GM12878 (cell line): Measurements from ENCODE around the gene SHLD1. TPM values are rescaled to one million over a fixed set of nuclear protein-coding genes. Genes with fewer than 3 reads are reported as not detected.
A peak's percentile ranks its signal among the peaks of the same experiment; 100 is the strongest.

Source experiments
- ATAC-seq: fragments of 200-7000 bp; cut with Tn5 transposase; 3 replicates; pipeline ENCODE4 v1.9.1; 2020; ENCODE audit warnings: mild to moderate bottlenecking, moderate library complexity
- BruUV-seq: library from RNA; stranded (reverse); fragments of 400-500 nt; replicated peaks from 2 replicates; lab custom pipeline; 2021; lab: Mats Ljungman, UMichigan
- CTCF ChIA-PET: fragments of 300-600 bp; sonication (Branson Sonifier 250); formaldehyde crosslinking; extraction: SDS; loops from one replicate; lab custom pipeline; 2021; ENCODE audit warnings: inconsistent platforms; lab: Yijun Ruan, JAX
- POLR2A ChIA-PET: fragments of 350-600 bp; formaldehyde crosslinking; extraction: SDS; loops from one replicate; lab custom pipeline; 2021; ENCODE audit warnings: inconsistent platforms; lab: Charles Lee
- RAD21 ChIA-PET: fragments of 300-600 bp; sonication (Branson Sonifier 250); formaldehyde crosslinking; loops from one replicate; lab custom pipeline; 2023; ENCODE audit warnings: antibody characterized with exemption; ENCODE audit not compliant: unreplicated experiment; lab: Charles Lee
- SMC1A ChIA-PET: fragments of 300-600 bp; sonication (Branson Sonifier 250); formaldehyde crosslinking; loops from one replicate; lab custom pipeline; 2023; ENCODE audit not compliant: unreplicated experiment, uncharacterized antibody; lab: Charles Lee
- DNase-seq: peaks from one replicate; pipeline ENCODE4 v3.0.0-alpha.2; 2011; ENCODE audit warnings: low read depth, low spot score
- FAIRE-seq: peaks from 3 replicates; lab custom pipeline; 2011; peaks lifted over from hg19 to GRCh38; lab: Jason Lieb, UNC
- H2AFZ ChIP-seq: 2 replicates; pipeline ENCODE4 v1.6.0; 2011; ENCODE audit warnings: low read depth, low read length, control low read depth; ENCODE audit not compliant: control insufficient read depth
- H3K27ac ChIP-seq: 2 replicates; pipeline ENCODE4 v1.5.1; 2011; ENCODE audit warnings: control low read depth; ENCODE audit not compliant: control insufficient read depth, insufficient read depth
- H3K27me3 ChIP-seq, 2 experiments: replicated peaks in 1 of 2; 2 replicates each; pipeline versions ENCODE4 v1.6.0 to v1.6.1; 2011; ENCODE audit warnings: low read length in 1 of 2; ENCODE audit not compliant: control insufficient read depth in 2 of 2, insufficient read depth in 2 of 2
- H3K36me3 ChIP-seq, 2 experiments: 2 replicates each; pipeline ENCODE4 v1.5.1; 2011; ENCODE audit warnings: low read length in 1 of 2; ENCODE audit not compliant: control insufficient read depth in 2 of 2, insufficient read depth in 2 of 2
- H3K4me1 ChIP-seq: 2 replicates; pipeline ENCODE4 v1.6.1; 2011; ENCODE audit warnings: mild to moderate bottlenecking, low read length, moderate library complexity, mixed read lengths; ENCODE audit not compliant: control insufficient read depth, insufficient read depth
- H3K4me2 ChIP-seq: 2 replicates; pipeline ENCODE4 v1.6.0; 2011; ENCODE audit warnings: control low read depth; ENCODE audit not compliant: control insufficient read depth, insufficient read depth
- H3K4me3 ChIP-seq: fragments of 200-600 bp; sonication (generic); 2 replicates; pipeline ENCODE4 v1.5.1; 2016
- H3K79me2 ChIP-seq: 2 replicates; pipeline ENCODE4 v1.6.0; 2011; ENCODE audit warnings: low read length; ENCODE audit not compliant: control insufficient read depth, insufficient read depth
- H3K9ac ChIP-seq: 2 replicates; pipeline ENCODE4 v1.8.0; 2011; ENCODE audit warnings: low read length, control low read depth, mixed read lengths; ENCODE audit not compliant: control insufficient read depth, insufficient read depth
- H3K9me3 ChIP-seq: replicated peaks from 3 replicates; pipeline ENCODE4 v1.5.1; 2011; ENCODE audit warnings: mild to moderate bottlenecking, low read length; ENCODE audit not compliant: control insufficient read depth, insufficient read depth
- H4K20me1 ChIP-seq: 2 replicates; pipeline ENCODE4 v1.6.0; 2011; ENCODE audit not compliant: control insufficient read depth, insufficient read depth
- CREB1 ChIP-seq: IDR thresholded peaks from 2 replicates; pipeline ENCODE4 v1.6.1; 2012; ENCODE audit warnings: low read depth, mild to moderate bottlenecking, inconsistent platforms
- MEF2A ChIP-seq: IDR thresholded peaks from 2 replicates; pipeline ENCODE4 v1.6.1; 2011; ENCODE audit warnings: low read depth, mild to moderate bottlenecking, low read length, moderate library complexity; ENCODE audit not compliant: insufficient read depth
- SPI1 ChIP-seq: IDR thresholded peaks from 2 replicates; pipeline ENCODE4 v1.6.1; 2011; ENCODE audit warnings: low read depth, mild to moderate bottlenecking, low read length, moderate library complexity, borderline replicate concordance; ENCODE audit not compliant: insufficient read depth
- TCF3 ChIP-seq: IDR thresholded peaks from 2 replicates; pipeline ENCODE4 v1.6.1; 2012; ENCODE audit warnings: low read depth, mild to moderate bottlenecking, low read length, borderline replicate concordance; ENCODE audit not compliant: insufficient read depth
- ZNF24 ChIP-seq: fragments of 450-650 bp; IDR thresholded peaks from 2 replicates; pipeline ENCODE4 v1.6.1; 2017; ENCODE audit warnings: antibody characterized with exemption, mild to moderate bottlenecking
- WGBS: methylation state at CpG from one replicate; pipeline ENCODE4 v1.1.6; 2016; ENCODE audit warnings: low lambda C conversion rate; ENCODE audit not compliant: insufficient replicate concordance, insufficient coverage; ENCODE audit errors: missing lambda C conversion rate; 5-methylcytosine and 5-hydroxymethylcytosine counted together
- in situ Hi-C: fragments of 300-500 bp; cut with MboI; formaldehyde crosslinking; loops from 9 replicates; pipeline ENCODE4 v1.14.3; 2018; ENCODE audit warnings: mixed read lengths
- intact Hi-C: fragments of 100-400 bp; cut with micrococcal nuclease; formaldehyde crosslinking; loops from one replicate; pipeline ENCODE4 v1.14.2; 2022; ENCODE audit not compliant: unreplicated experiment
- polyA plus RNA-seq, 11 experiments: library from polyadenylated mRNA; depleted of rRNA in 4 of 11; unstranded in 6 of 11; stranded (reverse) in 5 of 11; fragments of >200 nt; fragmentation: Nextera tagmentation in 4 of 11; fragmentation: Illumina TruSeq in 1 of 11; extraction: Ambion mirVana in 4 of 11; extraction: Trizol in 1 of 11; gene quantifications; 1 replicate in 1 of 11; 2 replicates in 10 of 11; pipeline versions ENCODE4 v1.2.1 to v1.2.3, GENCODE V29; 2011 to 2016; ENCODE audit warnings: inconsistent platforms in 2 of 11, missing spikeins in 2 of 11, low read depth in 1 of 11
- total RNA-seq, 4 experiments: library from RNA; depleted of rRNA in 3 of 4; stranded (reverse); fragments of >200 nt in 3 of 4; fragmentation: Illumina TruSeq in 1 of 4; extraction: Trizol in 1 of 4; gene quantifications; 2 replicates each; pipeline versions ENCODE4 v1.2.1 to v1.2.3, GENCODE V29; 2013 to 2021
- TF ChIP-seq, protein P1 (sequence below): fragments of 450-650 bp; IDR thresholded peaks from 2 replicates; pipeline ENCODE4 v1.6.1; 2016; ENCODE audit warnings: mild to moderate bottlenecking

SHLD1 gene
- total and polyA plus RNA-seq, 10 of the 15 experiments (the other 5 are each of a cell fraction or from before 2014, with no cell fraction given), result 10.8 to 70.9 (median 25.4) TPM

DNA sequence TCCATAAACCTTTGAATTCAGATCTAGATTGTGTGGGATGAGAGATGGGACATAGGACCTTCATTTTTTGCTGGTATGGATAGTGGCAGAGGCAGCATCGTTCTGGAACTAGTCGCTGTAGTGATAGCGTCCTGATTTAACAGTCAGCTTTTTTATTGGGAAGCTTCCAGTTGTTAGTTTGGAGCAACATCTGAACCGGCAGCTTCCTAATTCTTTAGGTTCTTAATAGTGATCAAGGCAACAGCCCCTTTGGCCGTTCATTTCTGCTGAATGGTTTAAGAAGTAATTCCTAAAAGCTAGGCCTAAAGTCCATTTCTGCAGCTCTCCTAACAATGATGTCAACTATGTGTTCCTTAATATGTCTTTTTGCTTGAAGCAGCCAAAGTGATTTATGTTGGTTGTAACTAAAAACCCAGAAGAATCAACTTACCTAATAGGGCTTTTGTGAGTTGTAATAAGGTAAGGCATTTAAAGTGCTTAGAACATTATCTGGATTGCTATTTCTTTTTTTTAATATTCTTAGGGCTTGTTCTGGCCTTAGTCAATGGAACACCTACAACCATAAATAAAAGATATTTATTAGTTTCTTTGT is 90.3 kb downstream of the SHLD1 start:
- Histone ChIP-seq H3K36me3 (no peaks in the 10 kb centered on the region), H3K27me3 (no peaks in the 10 kb centered on the region), H3K4me2 (no peak overlapping the region), H2AFZ (no peak overlapping the region), H3K4me3 (no peak overlapping the region), H3K9ac (no peak overlapping the region), H4K20me1 (no peaks in the 10 kb centered on the region), H3K27ac (no peak overlapping the region), H3K9me3 (no peaks in the 10 kb centered on the region), H3K4me1 (peaks cover 21% of the 10 kb centered on the region; the same call in 1 of the 2 replicates), H3K79me2 (no peaks in the 10 kb centered on the region; the same call in 1 of the 2 replicates)
- in situ Hi-C loops, result no loop called here
- POLR2A ChIA-PET, result interaction anchor here (0.6 kb wide), 1 partner anchor 15 kb away, joined by 3 read pairs; no protein-coding TSS in a partner anchor
- TF ChIP-seq CREB1, result no peak
- TF ChIP-seq MEF2A, result no peak
- no peak for TF ChIP-seq TCF3
- 0 out of 2 replicates have a peak, but pooled peaks have one; percentile 27 for TF ChIP-seq ZNF24
- TF ChIP-seq SPI1, result no peak
- TF ChIP-seq, protein P1, sequence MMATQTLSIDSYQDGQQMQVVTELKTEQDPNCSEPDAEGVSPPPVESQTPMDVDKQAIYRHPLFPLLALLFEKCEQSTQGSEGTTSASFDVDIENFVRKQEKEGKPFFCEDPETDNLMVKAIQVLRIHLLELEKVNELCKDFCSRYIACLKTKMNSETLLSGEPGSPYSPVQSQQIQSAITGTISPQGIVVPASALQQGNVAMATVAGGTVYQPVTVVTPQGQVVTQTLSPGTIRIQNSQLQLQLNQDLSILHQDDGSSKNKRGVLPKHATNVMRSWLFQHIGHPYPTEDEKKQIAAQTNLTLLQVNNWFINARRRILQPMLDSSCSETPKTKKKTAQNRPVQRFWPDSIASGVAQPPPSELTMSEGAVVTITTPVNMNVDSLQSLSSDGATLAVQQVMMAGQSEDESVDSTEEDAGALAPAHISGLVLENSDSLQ, result no peak
- WGBS, result 96% methylated on average over 5 of the region's 5 CpGs
- ATAC-seq, result no peak
- BruUV-seq, result no TSS peak
- FAIRE-seq, result no peak
- RAD21 ChIA-PET, result interaction anchor here (0.6 kb wide), 1 partner anchor 67 kb away, joined by 3 read pairs; no protein-coding TSS in a partner anchor
- SMC1A ChIA-PET, result interaction anchor here (1.2 to 1.6 kb wide), 2 partner anchors 9 to 279 kb away, joined by 3 read pairs; no protein-coding TSS in a partner anchor
- CTCF ChIA-PET, result interaction anchor here (0.7 to 1.0 kb wide), 2 partner anchors 309 to 312 kb away, joined by 3 to 4 read pairs; no protein-coding TSS in a partner anchor
- intact Hi-C loops, result no loop called here
- DNase-seq, result no peak
